ENCODE results near the gene PECR. TPM values are rescaled to one million over a fixed set of nuclear protein-coding genes. Genes with fewer than 3 reads are reported as not detected.

The PECR gene
- total and polyA plus RNA-seq, 9 of the 15 experiments (the other 6 are each of a cell fraction or from before 2014, with no cell fraction given) = 1.1 to 10.3 (median 8.2) TPM

- Histone ChIP-seq H3K79me2 (ENCODE audit: control insufficient read depth, insufficient read depth, low read length) (no peaks in the 10 kb centered on the region), H3K4me1 (replicated peaks in 1 of 2; ENCODE audit: control insufficient read depth in 2 of 2, insufficient read depth in 2 of 2, low read length in 2 of 2) (no peaks in the 10 kb centered on the region; a peak in 1 of 5 replicates), H3K9me3 (replicated peaks; ENCODE audit: control insufficient read depth, insufficient read depth, low read depth, low read length) (no peaks in the 10 kb centered on the region), H4K20me1 (replicated peaks; ENCODE audit: control insufficient read depth, insufficient read depth, low read length) (no peaks in the 10 kb centered on the region), H3K27me3 (ENCODE audit: control insufficient read depth in 2 of 2, insufficient read depth in 2 of 2, low read length in 2 of 2) (no peaks in the 10 kb centered on the region), H3K4me3 (no peak overlapping the region), H3K9me1 (ENCODE audit: control insufficient read depth, insufficient read depth, low read length) (no peaks in the 10 kb centered on the region), H3K9ac (ENCODE audit: insufficient read depth in 1 of 2, low read depth in 2 of 2, low read length in 2 of 2) (no peak overlapping the region), H3K27ac (ENCODE audit: extremely low read depth, low read depth, low read length) (no peak overlapping the region), H2AFZ (ENCODE audit: low read depth, low read length) (no peak overlapping the region), H3K36me3 (ENCODE audit: control insufficient read depth, insufficient read depth, low read length) (peaks cover 3% of the 10 kb centered on the region; the same call in 2 of the 3 replicates), H3K4me2 (ENCODE audit: insufficient read depth, low read length) (no peak overlapping the region)
- DNase-seq (ENCODE audit: extremely low read depth in 1 of 4, low spot score in 3 of 4) (no peak), ATAC-seq (no peak), FAIRE-seq (no peak)
- no peak for TF ChIP-seq KHSRP (IDR thresholded peaks at IDR 0.05)
- no peak for TF ChIP-seq MNT (conservative IDR thresholded peaks at IDR 0.05)
- TF ChIP-seq CUX1 (CRISPR knock-in tag; IDR thresholded peaks at IDR 0.05) = no peak
- no peak for TF ChIP-seq TFAP4 (CRISPR knock-in tag; IDR thresholded peaks at IDR 0.05; ENCODE audit: borderline replicate concordance)
- TF ChIP-seq SIRT6 (IDR thresholded peaks at IDR 0.05; ENCODE audit: low read depth, low read length) = no peak
- TF ChIP-seq EP400 (IDR thresholded peaks at IDR 0.05) = no peak
- CTCF ChIA-PET (ENCODE audit: low intra/inter-chr PET ratio) = no interaction called here
- intact Hi-C loops (cut with micrococcal nuclease) (loop anchor here (5.0 kb wide), 1 partner anchor 37 kb away; the partner anchor contains the start of gene XRCC5), in situ Hi-C loops (cut with MboI) (no loop called here)
- no TSS peak for BruUV-seq (replicated peaks)
- WGBS (ENCODE audit: insufficient coverage, low coverage, missing lambda C conversion rate) = 70% methylated on average over 6 of the region's 6 CpGs
- POLR2A ChIA-PET = no interaction called here
Measured at GRCh38 chr2:216070195-216070594, 11.4 kb downstream of the PECR start.
